ENCODE measurements around the gene CRYM.

The CRYM gene

DNA sequence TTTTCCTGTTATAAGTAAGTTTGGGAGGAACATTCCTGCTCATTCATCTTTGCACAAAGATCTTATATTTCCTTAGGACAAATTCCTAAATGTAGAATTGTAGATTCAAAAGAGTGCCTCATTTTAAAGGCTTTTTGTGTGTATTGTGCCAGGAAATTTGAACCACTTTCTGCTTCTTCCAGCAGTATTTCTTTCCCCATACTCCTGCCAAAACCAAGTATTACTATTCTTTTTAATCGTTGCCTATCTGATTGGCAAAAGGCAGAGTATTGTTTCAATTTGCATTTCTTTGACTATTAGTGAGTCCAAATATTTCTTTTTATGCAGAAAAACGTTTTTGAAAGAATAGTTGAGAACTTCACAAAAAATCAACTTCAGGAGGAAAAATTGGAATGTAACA, 35.3 kb downstream of the CRYM start:
- no peak for DNase-seq

DNA sequence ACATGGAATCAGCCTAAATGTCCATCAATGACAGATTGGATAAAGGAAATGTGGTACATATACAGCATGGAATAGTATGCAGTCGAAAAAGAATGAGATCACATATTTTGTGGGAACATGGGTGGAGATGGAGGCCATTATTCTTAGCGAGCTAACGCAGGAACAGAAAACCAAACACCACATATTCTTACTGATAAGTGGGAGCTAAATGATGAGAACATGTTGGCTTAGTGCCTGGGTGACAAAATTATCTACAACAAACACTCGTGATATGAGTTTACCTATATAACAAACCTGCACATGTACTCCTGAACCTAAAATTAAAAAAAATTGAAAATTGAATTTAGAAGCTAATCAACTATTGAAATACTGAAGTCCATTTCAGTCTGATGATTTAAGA, 38.4 kb downstream of the CRYM start:
- DNase-seq: no peak

DNA sequence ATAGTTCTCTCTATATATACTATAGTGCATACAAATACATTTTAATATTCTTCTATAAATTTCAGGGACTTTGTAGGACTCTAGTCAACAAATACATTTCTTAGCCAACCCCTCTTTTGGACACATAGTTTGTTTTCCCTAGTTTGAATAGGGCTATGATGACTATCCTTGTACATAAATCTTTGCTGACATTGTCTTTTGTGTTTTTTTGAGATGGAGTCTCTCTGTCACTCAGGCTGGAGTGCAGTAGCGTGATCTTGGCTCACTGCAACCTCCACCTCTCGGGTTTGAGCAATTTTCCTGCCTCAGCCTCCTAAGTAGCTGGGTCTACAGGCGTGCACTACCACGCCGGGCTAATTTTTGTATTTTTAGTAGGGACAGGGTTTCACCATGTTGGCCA, 41.3 kb downstream of the CRYM start:
- DNase-seq: no peak

DNA sequence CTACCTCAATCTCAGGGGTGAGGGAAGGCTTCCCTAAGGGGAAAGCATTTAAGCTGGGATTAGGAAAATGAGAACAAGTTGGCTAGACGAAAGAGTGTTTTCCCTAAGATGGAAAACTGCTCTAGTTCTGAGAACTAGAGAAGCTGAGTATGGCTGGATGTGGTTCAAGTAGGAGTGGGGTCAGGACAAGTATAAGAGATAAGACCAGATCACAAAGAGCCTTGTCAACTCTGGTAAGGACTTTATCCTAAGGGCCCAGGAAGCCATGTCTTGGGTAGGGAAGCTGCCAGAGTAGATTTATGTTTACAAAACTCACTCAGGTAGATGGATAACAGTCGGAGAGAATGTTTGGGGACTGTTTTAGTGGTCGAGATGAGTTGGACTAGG, 42.9 kb downstream of the CRYM start:
- no peak for DNase-seq

DNA sequence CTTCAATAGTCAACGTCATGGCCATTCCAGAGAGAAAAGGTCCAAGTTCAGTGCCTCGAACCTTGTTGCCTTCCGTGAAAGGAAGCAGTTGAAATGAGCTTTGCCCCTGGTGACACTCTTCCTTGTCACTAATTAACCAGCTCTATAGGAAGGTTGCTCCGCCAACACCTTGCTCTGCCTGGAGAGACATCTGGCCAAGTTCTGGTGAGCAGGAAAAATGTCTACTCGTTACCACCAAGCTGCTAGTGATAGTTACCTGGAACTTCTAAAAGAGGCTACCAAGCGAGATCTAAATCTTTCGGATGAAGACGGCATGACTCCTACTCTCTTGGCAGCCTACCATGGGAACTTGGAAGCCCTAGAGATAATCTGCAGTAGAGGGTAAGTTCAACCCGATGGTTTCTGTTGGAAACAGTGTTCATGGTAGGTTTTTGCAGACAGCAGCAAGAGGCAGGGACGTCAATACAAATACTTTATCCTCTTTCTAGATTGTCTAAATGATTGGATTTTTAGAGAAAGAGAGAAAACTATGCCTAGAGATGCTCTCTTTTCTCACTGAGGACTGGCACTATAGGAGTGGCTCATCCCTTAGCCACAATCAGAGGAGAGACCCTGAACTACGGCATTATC, 44.5 kb downstream of the CRYM start, which contains the start of gene ANKS4B:
TSS of gene ANKS4B (plus strand) at position 179 of the 630 bp plus-strand sequence. CDS start at position 218, 39 bp downstream.
- no peak for DNase-seq

DNA sequence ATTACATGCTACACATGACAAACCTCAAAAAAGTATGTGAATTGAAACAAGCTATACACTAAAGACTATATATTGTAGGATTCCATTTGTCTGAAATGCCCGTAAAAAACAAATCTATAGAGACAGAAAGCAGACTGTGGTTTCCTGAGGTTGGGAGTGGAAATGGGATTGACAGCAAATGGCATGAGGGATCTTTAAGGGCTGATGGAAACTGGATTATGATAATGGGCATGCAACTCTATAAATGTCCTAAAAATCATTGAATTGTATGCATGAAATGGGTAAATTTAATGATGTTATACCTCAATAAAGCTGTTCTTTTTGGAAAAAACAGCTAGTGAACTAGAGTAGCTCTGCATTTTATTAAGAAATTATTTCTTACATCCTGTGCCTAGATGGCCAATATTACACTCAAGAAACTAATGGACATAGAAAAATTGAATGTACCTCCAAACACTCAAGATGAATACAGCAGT, 45.0 kb downstream of the CRYM start:
- no peak for DNase-seq

DNA sequence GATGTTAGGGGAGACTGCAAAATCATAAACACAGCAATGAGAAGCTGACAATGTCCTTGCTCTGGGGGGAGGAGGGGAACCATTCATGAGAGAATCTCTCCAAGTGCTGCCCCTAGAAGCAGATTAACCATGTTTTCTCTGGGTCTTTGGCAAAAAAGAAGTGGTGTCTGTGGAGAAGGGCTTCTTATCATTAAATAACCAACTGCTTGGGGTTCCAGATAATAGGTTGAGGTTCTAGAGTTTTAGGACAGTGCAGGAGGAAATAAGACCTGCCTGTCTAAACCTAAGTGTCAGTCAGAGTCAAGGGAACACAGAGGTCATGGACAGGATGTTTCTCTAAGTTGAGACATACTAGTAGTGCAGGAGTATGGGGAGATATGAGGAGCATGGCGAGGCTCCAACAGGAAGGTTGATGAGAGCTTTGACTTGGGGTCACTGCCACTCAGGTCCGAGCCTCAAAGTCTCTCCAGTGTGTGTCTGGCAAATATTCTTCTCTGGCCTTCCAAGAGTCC, 49.7 kb downstream of the CRYM start:
- no peak for DNase-seq

DNA sequence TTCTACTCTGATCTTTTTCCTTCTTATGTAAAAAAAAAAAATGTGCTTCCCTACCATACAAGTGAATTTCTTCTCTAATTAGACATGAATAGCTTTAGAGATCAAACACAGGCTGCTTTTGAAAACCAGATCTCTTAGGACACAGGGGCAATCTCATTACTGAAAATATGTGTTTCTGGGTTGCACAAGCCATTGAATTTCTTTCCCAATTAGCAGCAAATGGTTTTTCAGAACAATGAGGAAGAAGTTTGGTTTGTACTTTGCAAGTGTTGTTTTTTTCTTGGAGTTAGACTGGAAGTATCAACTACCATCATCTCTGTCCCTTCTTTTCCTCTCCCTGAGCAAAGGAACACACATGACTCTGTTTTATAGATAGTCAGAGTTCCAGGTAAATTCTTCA, 50.2 kb downstream of the CRYM start:
- no peak for DNase-seq

DNA sequence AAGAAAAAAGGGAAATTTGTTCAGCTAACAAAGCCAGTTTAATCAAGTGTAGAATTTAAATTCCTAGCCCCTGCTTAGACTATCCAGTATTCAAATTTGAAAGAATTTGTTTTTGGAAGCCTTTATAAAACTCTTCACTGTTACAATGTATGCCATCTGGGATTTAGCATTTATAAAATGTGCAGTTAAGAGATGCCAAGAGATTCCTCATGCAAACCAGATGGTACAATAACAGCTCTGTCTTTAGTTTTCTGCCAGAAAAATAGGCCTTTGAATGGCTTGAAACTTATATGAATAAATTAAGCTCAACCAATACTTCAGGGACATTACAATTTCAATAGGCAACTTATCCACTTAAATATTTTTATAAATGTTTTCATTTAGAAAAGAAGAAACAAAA, 51.3 kb downstream of the CRYM start:
- peak; percentile 15 for DNase-seq

DNA sequence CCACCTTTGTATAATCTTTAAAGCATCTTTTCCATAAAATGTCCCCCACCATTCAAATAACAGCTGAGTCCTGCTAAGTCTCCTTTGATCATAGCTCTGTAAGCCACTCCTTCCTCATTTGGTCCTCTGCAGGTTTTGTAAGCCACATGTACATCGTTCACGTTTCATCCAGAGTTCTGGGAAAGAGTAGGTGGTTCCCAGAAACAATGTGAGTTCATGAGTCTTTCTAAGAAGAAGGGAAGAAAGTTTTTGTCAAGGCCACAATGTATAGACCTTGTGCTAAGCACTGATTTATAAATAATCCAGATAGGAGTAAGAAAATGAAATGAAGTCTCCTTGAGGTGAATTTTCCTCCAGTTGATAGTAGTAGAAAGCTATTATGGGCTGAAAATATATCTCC, 53.3 kb downstream of the CRYM start:
- DNase-seq: no peak

DNA sequence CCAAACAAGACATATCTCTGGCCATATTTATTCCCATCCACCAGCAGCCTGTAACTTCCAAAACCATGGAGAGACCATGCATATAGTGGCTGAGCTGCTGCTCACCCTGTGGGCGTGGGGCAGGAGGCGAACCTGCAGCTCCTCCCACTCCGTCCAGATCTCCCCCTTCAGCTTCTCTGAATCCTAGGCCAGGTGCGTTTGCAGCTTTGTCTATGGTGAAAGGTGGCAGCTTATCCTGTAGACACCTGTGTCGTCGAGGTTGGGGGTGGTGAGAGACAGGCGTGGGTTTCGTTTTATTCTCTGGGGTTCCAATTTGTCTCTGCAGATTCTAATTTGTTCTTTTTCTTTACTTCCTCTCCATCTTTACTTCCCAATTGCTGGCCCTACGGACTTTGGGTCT, 54.3 kb downstream of the CRYM start:
- no peak for DNase-seq

DNA sequence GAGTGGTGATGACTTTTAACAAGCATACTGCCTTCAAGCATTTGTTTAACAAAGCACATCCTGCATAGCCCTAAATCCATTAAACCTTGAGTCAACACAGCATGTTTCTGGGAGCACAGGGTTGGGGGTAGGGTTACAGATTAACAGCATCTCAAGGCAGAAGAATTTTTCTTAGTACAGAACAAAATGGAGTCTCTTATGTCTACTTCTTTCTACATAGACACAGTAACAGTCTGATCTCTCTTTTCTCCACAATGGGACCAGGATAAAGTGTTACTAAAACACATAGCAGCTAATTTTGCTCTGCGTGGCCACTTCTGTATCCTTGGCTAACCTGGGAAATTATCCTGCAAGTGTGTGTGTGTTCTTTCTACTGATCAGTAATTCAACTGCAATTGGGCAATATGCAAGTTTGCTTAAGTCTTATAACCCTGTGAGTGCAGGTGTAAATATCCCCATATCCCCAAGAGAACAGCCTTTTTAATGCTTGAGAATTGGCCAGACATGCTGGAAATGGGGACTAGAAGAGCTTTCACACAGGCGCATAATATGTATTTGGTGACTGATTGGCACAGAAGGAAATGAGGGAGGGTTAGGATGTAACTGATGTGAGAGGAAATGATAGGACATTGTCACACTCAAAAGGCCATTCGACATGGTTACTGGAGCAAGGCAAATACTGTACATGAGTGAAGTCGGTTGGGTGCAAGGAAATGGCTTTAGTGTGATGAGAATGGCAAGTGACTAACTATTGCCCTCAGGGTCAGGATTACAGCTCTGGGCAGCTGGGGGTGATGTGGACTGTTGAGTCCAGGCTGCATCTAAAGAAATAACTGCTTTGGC, 55.4 kb downstream of the CRYM start:
- no peak for DNase-seq

DNA sequence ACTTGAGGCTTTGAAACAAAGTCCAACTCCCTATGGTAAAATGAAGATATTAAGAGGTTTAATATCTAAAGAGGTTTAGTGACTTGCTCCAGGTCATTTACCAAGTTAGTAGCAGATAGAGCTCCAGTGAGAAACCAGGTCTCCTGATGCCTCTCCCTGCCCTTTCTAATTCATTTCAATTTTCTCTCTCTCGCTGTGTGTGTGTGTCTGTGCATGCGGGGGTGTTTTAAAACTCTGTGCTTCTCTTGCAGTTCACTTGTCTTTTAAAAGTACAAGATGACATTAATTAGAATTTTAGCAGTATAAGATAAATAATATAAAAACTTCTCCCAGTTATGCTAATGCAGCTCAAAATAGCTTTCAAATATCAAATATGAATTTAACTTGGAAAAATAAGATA, 58.5 kb downstream of the CRYM start:
- no peak for DNase-seq

DNA sequence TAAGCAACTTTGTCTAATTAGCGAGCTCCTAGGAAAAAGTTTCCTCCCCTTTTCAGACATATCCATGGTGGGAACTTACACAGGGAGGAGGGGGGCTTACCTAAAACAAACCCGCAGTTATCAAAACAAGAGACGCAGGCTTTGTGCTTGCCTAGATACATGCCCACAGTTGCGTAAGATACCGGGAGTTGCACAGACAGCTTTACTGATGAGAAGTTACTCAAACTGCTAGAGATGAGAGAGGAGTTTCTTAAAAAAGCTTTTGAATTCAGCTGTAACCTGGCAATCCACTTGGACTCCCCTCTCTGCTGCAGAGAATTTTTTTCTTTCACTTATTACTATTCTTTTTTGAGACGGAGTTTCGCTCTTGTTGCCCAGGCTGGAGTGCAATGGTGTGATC, 59.9 kb downstream of the CRYM start:
- no peak for DNase-seq

DNA sequence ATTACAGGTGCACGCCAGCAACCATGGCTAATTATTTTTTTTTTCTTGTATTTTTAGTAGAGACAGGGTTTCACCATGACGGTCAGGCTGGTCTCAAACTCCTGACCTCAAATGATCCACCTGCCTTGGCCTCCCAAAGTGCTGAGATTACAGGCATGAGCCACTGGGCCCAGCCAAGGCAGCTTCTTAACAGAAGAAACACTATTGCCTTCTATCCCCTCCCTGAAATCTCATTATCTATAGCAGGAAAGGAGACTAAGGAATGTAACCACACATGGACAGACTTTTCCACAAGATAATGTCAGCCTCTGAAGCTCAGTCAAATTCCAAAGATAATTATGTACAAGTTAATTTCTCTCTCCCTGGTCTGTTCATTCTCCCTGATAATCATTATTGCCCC, 61.0 kb downstream of the CRYM start:
- DNase-seq: no peak

DNA sequence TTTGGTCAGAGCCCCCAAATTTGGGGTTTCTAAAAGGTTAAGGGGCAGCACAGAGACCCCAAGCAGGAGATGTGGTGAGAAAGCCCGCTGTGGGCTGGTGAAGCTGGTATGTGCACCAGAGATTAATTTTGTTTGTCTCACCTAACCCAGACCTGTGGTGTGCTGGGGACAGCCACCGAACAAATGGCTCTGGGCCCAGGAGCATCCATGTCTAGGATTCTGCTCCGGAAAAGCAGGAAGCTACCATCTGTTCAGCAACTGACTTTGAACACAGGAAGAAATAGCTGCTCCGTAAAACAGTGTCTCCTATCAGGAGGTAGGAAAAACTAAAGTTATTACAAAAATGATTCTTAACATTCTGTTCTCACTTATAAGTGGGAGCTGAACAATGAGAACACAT, 64.0 kb downstream of the CRYM start:
- DNase-seq: no peak

DNA sequence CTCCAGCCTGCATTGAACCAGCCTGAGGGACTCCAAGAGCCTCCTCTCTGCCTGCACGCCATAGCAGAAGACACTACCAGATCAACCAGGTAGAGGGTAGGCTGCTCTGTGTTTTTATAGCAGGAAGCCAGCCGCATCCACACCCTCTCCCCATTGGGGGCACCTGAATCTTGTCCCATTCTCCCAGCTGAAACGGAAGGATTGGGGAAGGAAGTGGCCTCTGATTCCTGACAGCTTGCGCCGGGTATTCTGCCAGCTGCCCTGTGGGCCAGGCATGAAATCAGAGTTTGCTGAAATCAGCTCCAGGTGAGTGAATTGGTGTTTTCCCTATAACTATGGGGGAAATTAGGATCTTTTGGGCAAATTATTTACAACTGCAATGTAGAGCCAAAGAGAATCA, 66.6 kb downstream of the CRYM start, which contains the start of gene ZP2:
TSS of gene ZP2 (minus strand) at position 89 of the 400 bp plus-strand sequence. CDS start at position 62, 27 bp downstream.
- no peak for DNase-seq

Data from DMS 273 treated with DMSO at 0.1 percent for 48 hours (cell line).